ENCODE results near the gene PARD3B.

PARD3B gene

DNA sequence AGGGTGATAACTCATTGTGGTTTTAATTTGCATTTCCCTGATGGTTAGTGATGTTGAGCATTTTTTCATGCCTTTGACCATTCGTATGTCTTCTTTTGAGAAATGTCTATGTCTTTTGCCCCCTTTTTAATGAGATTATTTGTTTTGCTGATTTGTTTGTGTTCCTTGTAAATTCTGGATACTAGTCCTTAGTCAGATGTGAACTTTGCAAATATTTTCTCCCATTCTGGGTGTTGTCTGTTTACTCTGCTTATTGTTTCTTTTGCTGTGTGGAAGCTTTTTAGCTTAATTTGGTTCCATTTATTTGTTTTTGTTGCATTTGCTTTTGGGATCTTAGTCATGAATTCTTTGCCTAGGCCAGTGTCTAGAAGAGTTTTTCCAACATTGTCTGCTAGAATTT, 192.0 kb downstream of the PARD3B start:
- DNase-seq (no peak), ATAC-seq (replicated peaks) (no peak)
- no peak overlapping the region for H3K27ac Mint-ChIP-seq
- H3K4me1 Mint-ChIP-seq, result no peaks in the 10 kb centered on the region
- H3K9me3 Mint-ChIP-seq, result peaks cover 0 to 8% of the 10 kb centered on the region in 2 donors
- H3K4me3 Mint-ChIP-seq, result no peak overlapping the region
- H3K36me3 Mint-ChIP-seq, result no peaks in the 10 kb centered on the region
- no peaks in the 10 kb centered on the region for H3K27me3 Mint-ChIP-seq

GRCh38 chr2:204738721-204739120, 193.4 kb downstream of the PARD3B start:
- Mint-ChIP-seq H3K36me3 (no peaks in the 10 kb centered on the region), H3K27ac (no peak overlapping the region), H3K4me1 (peaks cover 2 to 4% of the 10 kb centered on the region in 2 donors), H3K9me3 (peaks cover 0 to 9% of the 10 kb centered on the region in 2 donors), H3K4me3 (no peak overlapping the region), H3K27me3 (no peaks in the 10 kb centered on the region)
- DNase-seq (no peak), ATAC-seq (replicated peaks) (no peak)

DNA sequence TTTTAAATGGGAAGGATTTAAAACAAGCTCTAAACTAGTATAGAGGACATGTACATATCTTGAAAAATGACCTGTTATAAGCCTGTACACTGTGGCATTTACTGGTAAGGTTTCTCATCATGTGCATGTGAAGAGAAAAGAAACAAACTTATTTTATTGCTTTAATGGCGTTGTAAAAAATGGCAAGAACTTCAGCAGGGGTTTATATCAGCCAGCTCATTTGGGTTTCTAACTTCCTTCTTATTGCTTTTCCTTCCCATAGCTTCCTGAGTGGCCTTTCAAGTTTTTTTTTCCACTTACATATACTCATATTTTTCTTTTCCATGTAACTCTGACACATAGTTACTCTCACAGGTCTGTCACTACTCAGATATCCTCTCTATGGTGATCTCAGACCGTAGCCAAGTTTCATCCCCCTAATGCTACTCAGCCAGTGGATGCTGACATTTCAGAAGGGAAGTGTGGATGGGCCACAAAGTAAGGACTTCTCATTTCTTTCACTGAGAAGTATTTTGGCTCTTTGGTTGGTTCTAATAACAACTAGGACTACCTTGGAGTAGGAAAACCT, 198.2 kb downstream of the PARD3B start:
- Mint-ChIP-seq H3K9me3 (peaks cover 0 to 7% of the 10 kb centered on the region in 2 donors), H3K4me1 (peaks cover 2 to 5% of the 10 kb centered on the region in 2 donors), H3K4me3 (no peak overlapping the region), H3K27ac (no peak overlapping the region), H3K36me3 (no peaks in the 10 kb centered on the region), H3K27me3 (no peaks in the 10 kb centered on the region)
- DNase-seq (no peak), ATAC-seq (replicated peaks) (no peak)

- no peaks in the 10 kb centered on the region for H3K36me3 Mint-ChIP-seq
- ATAC-seq (replicated peaks) (no peak), DNase-seq (no peak)
- H3K9me3 Mint-ChIP-seq, result peaks cover 0 to 4% of the 10 kb centered on the region in 2 donors
- no peak overlapping the region for H3K27ac Mint-ChIP-seq
- H3K27me3 Mint-ChIP-seq, result no peaks in the 10 kb centered on the region
- no peak overlapping the region for H3K4me3 Mint-ChIP-seq
- peaks cover 2 to 5% of the 10 kb centered on the region in 2 donors for H3K4me1 Mint-ChIP-seq
These were observed 199.2 kb downstream of the PARD3B start for GRCh38 chr2:204744506-204744905.

- no peak overlapping the region for H3K27ac Mint-ChIP-seq
- peaks cover 0 to 4% of the 10 kb centered on the region in 2 donors for H3K9me3 Mint-ChIP-seq
- no peaks in the 10 kb centered on the region for H3K27me3 Mint-ChIP-seq
- H3K4me1 Mint-ChIP-seq, result peaks cover 2 to 5% of the 10 kb centered on the region in 2 donors
- DNase-seq, result no peak
- no peaks in the 10 kb centered on the region for H3K36me3 Mint-ChIP-seq
- ATAC-seq (replicated peaks), result no peak
- H3K4me3 Mint-ChIP-seq, result no peak overlapping the region
These were observed 203.0 kb downstream of the PARD3B start for GRCh38 chr2:204748286-204748685.

DNA sequence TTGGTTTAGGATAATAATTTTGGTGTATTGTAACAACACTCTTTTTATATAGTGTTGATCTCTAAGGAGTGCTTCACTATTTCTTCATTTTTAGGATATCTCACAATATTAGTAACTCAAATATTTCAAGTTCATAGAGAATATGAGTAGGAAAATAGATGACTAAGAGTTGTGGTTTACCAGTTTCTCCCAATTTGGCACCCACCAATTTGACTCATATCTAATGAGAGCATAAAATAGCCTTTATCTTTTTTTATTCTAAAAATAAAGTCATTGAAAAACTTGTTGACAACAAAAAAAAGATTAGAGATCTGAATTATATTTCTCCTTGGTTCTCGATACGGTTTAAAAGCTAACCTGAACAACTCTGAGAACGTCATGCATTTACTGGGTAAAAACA, 204.0 kb downstream of the PARD3B start:
- no peak for DNase-seq
- Mint-ChIP-seq H3K27me3 (no peaks in the 10 kb centered on the region), H3K27ac (no peak overlapping the region), H3K4me1 (no peaks in the 10 kb centered on the region), H3K9me3 (peaks cover 0 to 2% of the 10 kb centered on the region in 2 donors), H3K36me3 (no peaks in the 10 kb centered on the region), H3K4me3 (no peak overlapping the region)
- no peak for ATAC-seq (replicated peaks)

GRCh38 chr2:204750389-204750788, 205.1 kb downstream of the PARD3B start:
- H3K4me1 Mint-ChIP-seq, result no peaks in the 10 kb centered on the region
- ATAC-seq (replicated peaks), result no peak
- no peak overlapping the region for H3K27ac Mint-ChIP-seq
- peaks cover 0 to 2% of the 10 kb centered on the region in 2 donors for H3K9me3 Mint-ChIP-seq
- no peaks in the 10 kb centered on the region for H3K36me3 Mint-ChIP-seq
- no peak for DNase-seq
- no peaks in the 10 kb centered on the region for H3K27me3 Mint-ChIP-seq
- no peak overlapping the region for H3K4me3 Mint-ChIP-seq

GRCh38 chr2:204751472-204751871, 206.2 kb downstream of the PARD3B start:
- Mint-ChIP-seq H3K9me3 (peaks cover 0 to 2% of the 10 kb centered on the region in 2 donors), H3K4me3 (no peak overlapping the region), H3K27ac (no peak overlapping the region), H3K27me3 (no peaks in the 10 kb centered on the region), H3K36me3 (no peaks in the 10 kb centered on the region), H3K4me1 (no peaks in the 10 kb centered on the region)
- no peak for DNase-seq
- no peak for ATAC-seq (replicated peaks)

DNA sequence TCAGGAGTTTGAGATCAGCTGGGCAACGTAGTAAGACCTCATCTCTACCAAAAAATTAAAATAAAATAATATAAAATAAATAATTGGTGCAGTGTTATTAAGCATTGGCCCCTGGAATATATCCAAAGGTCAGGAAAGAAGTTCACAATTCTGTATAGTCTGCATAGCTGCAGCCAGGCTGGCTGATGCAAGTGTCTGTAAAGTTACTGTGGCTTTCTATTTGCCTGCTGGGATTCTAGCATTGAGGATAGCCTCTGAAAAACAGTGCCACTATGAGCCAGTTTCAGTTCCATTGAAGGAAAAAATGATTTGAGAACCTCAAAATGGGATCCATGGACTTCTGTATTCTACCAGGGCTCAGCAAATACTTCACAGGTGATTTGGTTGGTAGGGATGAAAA, 208.6 kb downstream of the PARD3B start:
- Mint-ChIP-seq H3K4me1 (no peaks in the 10 kb centered on the region), H3K9me3 (no peaks in the 10 kb centered on the region), H3K27me3 (no peaks in the 10 kb centered on the region), H3K27ac (no peak overlapping the region), H3K4me3 (no peak overlapping the region), H3K36me3 (no peaks in the 10 kb centered on the region)
- no peak for DNase-seq
- no peak for ATAC-seq (replicated peaks)

DNA sequence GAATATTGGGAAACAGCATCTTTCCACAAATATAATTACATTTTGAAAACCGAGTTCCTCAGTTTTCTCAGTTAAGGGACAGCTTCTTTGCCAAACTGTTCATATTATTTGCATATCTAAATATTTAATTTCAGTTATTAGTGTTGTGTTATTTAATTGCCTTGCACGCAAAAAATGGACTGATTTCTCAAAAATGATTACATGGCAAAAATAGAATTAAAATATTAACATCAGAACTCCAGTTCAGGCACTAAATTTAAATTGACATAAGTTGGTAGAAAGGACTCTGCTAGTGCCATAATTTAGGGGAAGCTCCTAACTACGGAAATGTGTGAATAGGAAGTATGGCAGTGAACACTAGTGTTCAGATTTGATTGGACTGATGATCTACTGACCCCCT, 209.6 kb downstream of the PARD3B start:
- H3K9me3 Mint-ChIP-seq, result no peaks in the 10 kb centered on the region
- H3K36me3 Mint-ChIP-seq, result no peaks in the 10 kb centered on the region
- H3K4me3 Mint-ChIP-seq, result no peak overlapping the region
- H3K27me3 Mint-ChIP-seq, result no peaks in the 10 kb centered on the region
- no peaks in the 10 kb centered on the region for H3K4me1 Mint-ChIP-seq
- no peak overlapping the region for H3K27ac Mint-ChIP-seq
- DNase-seq (no peak), ATAC-seq (replicated peaks) (no peak)

GRCh38 chr2:204763974-204764703, 218.9 kb downstream of the PARD3B start:
- ATAC-seq (replicated peaks), result no peak
- Mint-ChIP-seq H3K36me3 (no peaks in the 10 kb centered on the region), H3K4me3 (no peak overlapping the region)

GRCh38 chr2:204770735-204771134, 225.5 kb downstream of the PARD3B start:
- DNase-seq (no peak), ATAC-seq (replicated peaks) (no peak)
- H3K4me3 Mint-ChIP-seq, result no peak overlapping the region
- H3K36me3 Mint-ChIP-seq, result no peaks in the 10 kb centered on the region
- H3K27ac Mint-ChIP-seq, result no peak overlapping the region
- H3K9me3 Mint-ChIP-seq, result no peaks in the 10 kb centered on the region
- H3K4me1 Mint-ChIP-seq, result no peaks in the 10 kb centered on the region
- no peaks in the 10 kb centered on the region for H3K27me3 Mint-ChIP-seq

More at GRCh38 chr2:204763974-204764703, 218.9 kb downstream of the PARD3B start:
- no peak for DNase-seq
- no peaks in the 10 kb centered on the region for H3K4me1 Mint-ChIP-seq
- H3K9me3 Mint-ChIP-seq, result peaks cover 0 to 7% of the 10 kb centered on the region in 2 donors
- H3K27me3 Mint-ChIP-seq, result no peaks in the 10 kb centered on the region
- no peak overlapping the region for H3K27ac Mint-ChIP-seq

DNA sequence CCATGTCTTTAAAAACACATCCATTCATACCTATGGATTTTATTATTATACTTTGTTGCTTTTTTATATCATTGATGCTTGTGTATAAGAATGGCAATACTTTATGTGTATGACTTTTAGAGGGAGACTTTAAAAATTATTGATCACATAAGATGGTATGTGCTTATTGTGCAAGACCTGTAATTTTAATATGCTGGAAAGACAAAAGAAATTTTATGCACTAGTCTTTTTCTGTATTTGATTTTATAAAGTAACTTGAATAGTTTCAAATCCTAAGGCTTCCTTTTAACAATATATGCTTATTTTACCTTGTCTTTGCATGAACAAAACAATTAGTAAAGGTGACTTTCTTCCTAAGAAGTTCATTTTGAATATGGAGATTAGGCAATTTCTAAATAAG, 226.4 kb downstream of the PARD3B start:
- Mint-ChIP-seq H3K36me3 (no peaks in the 10 kb centered on the region), H3K9me3 (no peaks in the 10 kb centered on the region), H3K4me3 (no peak overlapping the region), H3K27ac (no peak overlapping the region), H3K4me1 (no peaks in the 10 kb centered on the region), H3K27me3 (no peaks in the 10 kb centered on the region)
- ATAC-seq (replicated peaks) (no peak), DNase-seq (no peak)

DNA sequence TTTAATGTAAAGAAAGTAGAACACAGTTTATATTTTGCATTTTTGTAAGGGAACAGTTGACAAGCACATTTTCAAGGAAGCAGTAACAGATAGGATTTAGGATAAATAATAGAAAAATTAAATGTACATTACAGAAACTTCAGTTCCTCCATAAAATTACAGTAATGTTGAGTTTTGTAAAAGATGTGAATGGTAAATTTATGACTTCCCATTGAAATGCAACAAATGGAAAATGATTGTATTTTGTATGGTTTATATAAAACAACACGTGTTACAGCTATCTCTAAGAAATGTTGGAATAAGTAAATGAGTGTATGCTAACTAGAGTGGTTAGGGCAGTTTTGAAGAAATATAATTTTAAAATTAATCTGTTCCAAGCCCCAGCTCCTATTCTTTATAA, 227.3 kb downstream of the PARD3B start:
- no peak overlapping the region for H3K27ac Mint-ChIP-seq
- H3K4me3 Mint-ChIP-seq, result no peak overlapping the region
- H3K9me3 Mint-ChIP-seq, result no peaks in the 10 kb centered on the region
- ATAC-seq (replicated peaks) (no peak), DNase-seq (no peak)
- H3K4me1 Mint-ChIP-seq, result no peaks in the 10 kb centered on the region
- H3K27me3 Mint-ChIP-seq, result no peaks in the 10 kb centered on the region
- no peaks in the 10 kb centered on the region for H3K36me3 Mint-ChIP-seq

DNA sequence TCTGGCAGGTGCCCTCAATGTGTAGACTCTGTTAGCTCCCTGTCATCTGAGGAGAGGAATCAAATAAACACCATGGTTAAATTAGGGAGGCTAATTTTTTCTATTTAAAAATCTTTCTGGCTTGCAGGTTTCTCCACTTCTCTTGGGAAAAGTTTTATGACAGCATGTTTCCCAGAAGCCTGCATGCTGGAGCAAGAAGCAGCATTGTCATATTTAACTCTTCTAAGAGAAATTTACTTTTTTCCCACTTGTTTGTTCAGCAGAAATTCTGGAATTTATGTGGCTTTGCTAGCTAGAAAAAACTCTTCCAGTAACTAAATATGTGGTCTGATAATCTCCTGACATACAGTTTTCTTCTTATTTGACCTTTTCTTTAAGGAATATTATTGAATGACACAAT, 230.5 kb downstream of the PARD3B start:
- Mint-ChIP-seq H3K4me3 (no peak overlapping the region), H3K27me3 (no peaks in the 10 kb centered on the region), H3K27ac (no peak overlapping the region), H3K9me3 (no peaks in the 10 kb centered on the region), H3K4me1 (no peaks in the 10 kb centered on the region), H3K36me3 (no peaks in the 10 kb centered on the region)
- ATAC-seq (replicated peaks) (no peak), DNase-seq (no peak)

All from stimulated activated naive B cell treated with anti-CD40 and anti-IgM and Interleukin-4, amounts not matched to agents 10 μg/mL and 1 μg/mL and 100 μg/mL, for 72 hours (primary cell).